WTC11 (cell line): ENCODE data around the gene ETV5. TPM values are rescaled to one million over a fixed set of nuclear protein-coding genes. Genes with fewer than 3 reads are reported as not detected.
A peak's percentile ranks its signal among the peaks of the same experiment; 100 is the strongest.

Experiments used
- ATAC-seq: fragments of 200-7000 bp; cut with Tn5 transposase; 2 replicates; pipeline ENCODE4 v1.10.0; 2021; ENCODE audit warnings: mild to moderate bottlenecking, moderate library complexity
- CTCF ChIA-PET: fragments of 300-600 bp; sonication (Branson Sonifier 250); formaldehyde crosslinking; loops from one replicate; lab custom pipeline; 2021; ENCODE audit warnings: antibody characterized with exemption; lab: Charles Lee
- POLR2A ChIA-PET: fragments of 350-600 bp; sonication (Branson Sonifier 250); formaldehyde crosslinking; loops from one replicate; lab custom pipeline; 2021; ENCODE audit warnings: antibody characterized with exemption; lab: Charles Lee
- DNase-seq: peaks from one replicate; pipeline ENCODE4 v3.0.0; 2021; ENCODE audit warnings: low spot score
- H3K27ac Mint-ChIP-seq: 2 replicates; pipeline ENCODE4 v1.8.0; 2021; ENCODE audit warnings: mixed read lengths
- H3K27me3 Mint-ChIP-seq: 2 replicates; pipeline ENCODE4 v1.8.0; 2021; ENCODE audit warnings: low read depth, mild to moderate bottlenecking, moderate library complexity, mixed read lengths
- H3K36me3 Mint-ChIP-seq: 2 replicates; pipeline ENCODE4 v1.8.0; 2021; ENCODE audit warnings: mixed read lengths
- H3K4me1 Mint-ChIP-seq: 2 replicates; pipeline ENCODE4 v1.8.0; 2022; ENCODE audit warnings: mixed read lengths
- H3K4me3 Mint-ChIP-seq: 2 replicates; pipeline ENCODE4 v1.8.0; 2021; ENCODE audit warnings: mild to moderate bottlenecking, moderate library complexity, mixed read lengths
- H3K9me3 Mint-ChIP-seq: 2 replicates; pipeline ENCODE4 v1.8.0; 2021; ENCODE audit warnings: mixed read lengths
- CREB1 ChIP-seq: sonication (generic); formaldehyde crosslinking; IDR thresholded peaks from 2 replicates; pipeline ENCODE4 v1.8.0; 2023; ENCODE audit warnings: mild to moderate bottlenecking, missing genetic modification reagents
- CREM ChIP-seq: sonication (generic); formaldehyde crosslinking; IDR thresholded peaks from 2 replicates; pipeline ENCODE4 v1.8.1; 2022; ENCODE audit warnings: mild to moderate bottlenecking, missing genetic modification reagents, moderate library complexity
- ESRRA ChIP-seq: sonication (generic); formaldehyde crosslinking; IDR thresholded peaks from 2 replicates; pipeline ENCODE4 v1.8.1; 2022; ENCODE audit warnings: mild to moderate bottlenecking, missing genetic modification reagents, borderline replicate concordance
- FOXJ3 ChIP-seq: sonication (generic); formaldehyde crosslinking; IDR thresholded peaks from 2 replicates; pipeline ENCODE4 v1.9.0; 2021; ENCODE audit warnings: missing genetic modification reagents, mild to moderate bottlenecking, borderline replicate concordance
- FOXP1 ChIP-seq: sonication (generic); formaldehyde crosslinking; IDR thresholded peaks from 2 replicates; pipeline ENCODE4 v1.8.0; 2022; ENCODE audit warnings: missing genetic modification reagents, mild to moderate bottlenecking, moderate library complexity, borderline replicate concordance
- MYBL2 ChIP-seq: sonication (generic); formaldehyde crosslinking; IDR thresholded peaks from 2 replicates; pipeline ENCODE4 v1.8.1; 2023; ENCODE audit warnings: mild to moderate bottlenecking, moderate library complexity, missing genetic modification reagents
- NR1H2 ChIP-seq: sonication (generic); formaldehyde crosslinking; IDR thresholded peaks from 2 replicates; pipeline ENCODE4 v1.9.0; 2021; ENCODE audit warnings: mild to moderate bottlenecking, moderate library complexity, missing genetic modification reagents
- SMAD4 ChIP-seq: sonication (generic); formaldehyde crosslinking; IDR thresholded peaks from 2 replicates; pipeline ENCODE4 v1.8.0; 2022; ENCODE audit warnings: mild to moderate bottlenecking, missing genetic modification reagents
- SOX15 ChIP-seq: fragments of 250-450 bp; sonication (Bioruptor Pico); IDR thresholded peaks from 2 replicates; pipeline ENCODE4 v1.9.0; 2021; ENCODE audit warnings: mild to moderate bottlenecking
- TEAD1 ChIP-seq: sonication (generic); formaldehyde crosslinking; IDR thresholded peaks from 2 replicates; pipeline ENCODE4 v1.8.0; 2022; ENCODE audit warnings: mild to moderate bottlenecking, missing genetic modification reagents
- TP53 ChIP-seq: sonication (generic); formaldehyde crosslinking; IDR thresholded peaks from 2 replicates; pipeline ENCODE4 v1.8.1; 2023; ENCODE audit warnings: mild to moderate bottlenecking, missing genetic modification reagents
- ZBTB21 ChIP-seq: sonication (generic); formaldehyde crosslinking; IDR thresholded peaks from 2 replicates; pipeline ENCODE4 v1.8.1; 2023; ENCODE audit warnings: mild to moderate bottlenecking, missing genetic modification reagents, borderline replicate concordance
- ZNF232 ChIP-seq: sonication (generic); formaldehyde crosslinking; IDR thresholded peaks from 2 replicates; pipeline ENCODE4 v1.8.0; 2022; ENCODE audit warnings: mild to moderate bottlenecking, missing genetic modification reagents
- ZNF263 ChIP-seq: sonication (generic); formaldehyde crosslinking; IDR thresholded peaks from 2 replicates; pipeline ENCODE4 v1.8.1; 2022; ENCODE audit warnings: low read depth, mild to moderate bottlenecking, moderate library complexity, missing genetic modification reagents
- total RNA-seq: library from RNA; stranded (reverse); gene quantifications from 3 replicates; pipeline ENCODE4 v1.2.3, GENCODE V29; 2021
- TF ChIP-seq, protein P1 (sequence below): sonication (generic); formaldehyde crosslinking; IDR thresholded peaks from 2 replicates; pipeline ENCODE4 v1.8.1; 2023; ENCODE audit warnings: mild to moderate bottlenecking, moderate library complexity, missing genetic modification reagents
- TF ChIP-seq, protein P2 (sequence below): fragments of 250-450 bp; sonication (Bioruptor Pico); conservative IDR thresholded peaks from 2 replicates; pipeline ENCODE4 v1.9.0; 2021; ENCODE audit warnings: mild to moderate bottlenecking
- TF ChIP-seq, protein P3 (sequence below): fragments of 250-450 bp; sonication (Bioruptor Pico); IDR thresholded peaks from 2 replicates; pipeline ENCODE4 v1.9.0; 2021; ENCODE audit warnings: mild to moderate bottlenecking
- TF ChIP-seq, protein P4 (sequence below): sonication (generic); formaldehyde crosslinking; IDR thresholded peaks from 2 replicates; pipeline ENCODE4 v1.8.1; 2023; ENCODE audit warnings: mild to moderate bottlenecking, missing genetic modification reagents
- TF ChIP-seq, protein P5 (sequence below): fragments of 250-450 bp; sonication (Bioruptor Pico); IDR thresholded peaks from 2 replicates; pipeline ENCODE4 v1.9.0; 2021; ENCODE audit warnings: mild to moderate bottlenecking, borderline replicate concordance
- TF ChIP-seq, protein P6 (sequence below): fragments of 250-450 bp; sonication (Bioruptor Pico); IDR thresholded peaks from 2 replicates; pipeline ENCODE4 v1.9.0; 2021; ENCODE audit warnings: moderate library complexity, mild to moderate bottlenecking, inconsistent platforms, borderline replicate concordance
- TF ChIP-seq, protein P7 (sequence below): sonication (generic); formaldehyde crosslinking; IDR thresholded peaks from 2 replicates; pipeline ENCODE4 v1.8.1; 2022; ENCODE audit warnings: missing genetic modification reagents, borderline replicate concordance

The ETV5 gene
- total RNA-seq, 1 experiment from 2014 or later: 71.3 TPM

DNA sequence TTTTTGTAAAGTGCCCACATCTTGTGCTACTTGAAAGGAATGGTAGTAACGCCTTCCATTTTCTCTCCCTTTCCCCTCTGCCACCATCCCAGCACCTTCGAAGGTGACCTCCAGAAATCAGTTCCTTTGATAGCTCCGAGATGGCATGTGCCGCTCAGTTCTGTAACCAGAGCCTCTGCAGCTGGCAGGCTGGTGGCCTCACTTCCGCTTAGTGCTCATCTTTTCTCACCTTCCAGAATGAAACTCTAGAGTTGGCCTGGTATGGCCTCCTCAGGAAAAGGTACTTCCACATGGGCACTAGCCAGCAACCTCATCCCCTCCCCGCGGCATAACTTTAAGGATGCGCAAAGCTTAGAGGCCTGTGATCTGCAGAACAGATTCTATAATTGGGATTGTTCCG is 38.8 kb downstream of the ETV5 start:
- ChIA-PET CTCF (interaction anchor here (0.8 to 2.0 kb wide), 2 partner anchors 127 to 190 kb away, joined by 3 to 10 read pairs; no protein-coding TSS in a partner anchor), POLR2A (no interaction called here)
- DNase-seq (no peak), ATAC-seq (no peak)
- Mint-ChIP-seq H3K36me3 (peaks cover 41% of the 10 kb centered on the region), H3K4me1 (no peaks in the 10 kb centered on the region), H3K4me3 (no peak overlapping the region), H3K27ac (peak overlapping the region; percentile 79; the same call in 1 of the 2 replicates), H3K27me3 (no peaks in the 10 kb centered on the region), H3K9me3 (peaks cover 3% of the 10 kb centered on the region)
- TF ChIP-seq SMAD4 (CRISPR knock-in tag) (no peak), TEAD1 (CRISPR knock-in tag) (no peak), SOX15 (no peak), NR1H2 (CRISPR knock-in tag) (no peak), ZBTB21 (no peak), CREM (CRISPR knock-in tag) (no peak), FOXJ3 (CRISPR knock-in tag) (no peak), ZNF263 (CRISPR knock-in tag) (no peak), TP53 (CRISPR knock-in tag) (no peak), ZNF232 (CRISPR knock-in tag) (no peak)
- TF ChIP-seq, protein P1, sequence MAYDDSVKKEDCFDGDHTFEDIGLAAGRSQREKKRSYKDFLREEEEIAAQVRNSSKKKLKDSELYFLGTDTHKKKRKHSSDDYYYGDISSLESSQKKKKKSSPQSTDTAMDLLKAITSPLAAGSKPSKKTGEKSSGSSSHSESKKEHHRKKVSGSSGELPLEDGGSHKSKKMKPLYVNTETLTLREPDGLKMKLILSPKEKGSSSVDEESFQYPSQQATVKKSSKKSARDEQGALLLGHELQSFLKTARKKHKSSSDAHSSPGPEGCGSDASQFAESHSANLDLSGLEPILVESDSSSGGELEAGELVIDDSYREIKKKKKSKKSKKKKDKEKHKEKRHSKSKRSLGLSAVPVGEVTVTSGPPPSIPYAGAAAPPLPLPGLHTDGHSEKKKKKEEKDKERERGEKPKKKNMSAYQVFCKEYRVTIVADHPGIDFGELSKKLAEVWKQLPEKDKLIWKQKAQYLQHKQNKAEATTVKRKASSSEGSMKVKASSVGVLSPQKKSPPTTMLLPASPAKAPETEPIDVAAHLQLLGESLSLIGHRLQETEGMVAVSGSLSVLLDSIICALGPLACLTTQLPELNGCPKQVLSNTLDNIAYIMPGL (CRISPR knock-in tag): no peak
- TF ChIP-seq, protein P2, sequence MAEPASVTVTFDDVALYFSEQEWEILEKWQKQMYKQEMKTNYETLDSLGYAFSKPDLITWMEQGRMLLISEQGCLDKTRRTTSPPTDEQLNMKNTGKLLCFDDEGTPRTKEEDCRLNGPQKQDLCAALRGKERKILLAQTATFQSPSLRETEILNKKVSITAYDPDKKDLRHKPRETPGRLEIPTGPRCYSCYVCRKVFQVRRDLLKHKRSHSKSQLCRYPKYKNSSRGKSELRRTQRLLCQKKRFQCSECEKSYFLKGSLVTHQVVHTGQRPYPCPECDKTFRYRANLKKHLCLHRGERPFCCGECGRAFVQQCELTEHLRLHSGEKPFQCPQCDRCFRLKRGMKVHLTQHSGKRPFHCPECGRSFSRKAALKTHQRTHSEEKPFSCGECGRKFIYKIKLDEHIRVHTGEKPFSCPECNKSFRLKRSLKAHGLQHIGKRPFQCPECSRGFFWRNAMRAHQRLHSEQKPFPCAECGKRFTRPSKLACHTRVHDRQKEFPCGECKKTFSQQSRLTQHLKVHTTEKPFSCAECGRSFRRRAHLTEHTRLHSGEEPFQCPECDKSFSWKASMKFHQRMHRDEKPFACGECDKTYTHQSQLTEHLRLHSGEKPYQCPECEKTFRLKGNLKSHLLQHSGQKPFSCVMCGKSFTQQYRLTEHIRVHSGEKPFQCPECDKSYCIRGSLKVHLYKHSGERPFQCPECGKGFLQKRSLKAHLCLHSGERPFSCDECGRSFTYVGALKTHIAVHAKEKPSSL (CRISPR knock-in tag): no peak
- TF ChIP-seq, protein P3, sequence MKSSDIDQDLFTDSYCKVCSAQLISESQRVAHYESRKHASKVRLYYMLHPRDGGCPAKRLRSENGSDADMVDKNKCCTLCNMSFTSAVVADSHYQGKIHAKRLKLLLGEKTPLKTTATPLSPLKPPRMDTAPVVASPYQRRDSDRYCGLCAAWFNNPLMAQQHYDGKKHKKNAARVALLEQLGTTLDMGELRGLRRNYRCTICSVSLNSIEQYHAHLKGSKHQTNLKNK (CRISPR knock-in tag): no peak
- TF ChIP-seq, protein P4, sequence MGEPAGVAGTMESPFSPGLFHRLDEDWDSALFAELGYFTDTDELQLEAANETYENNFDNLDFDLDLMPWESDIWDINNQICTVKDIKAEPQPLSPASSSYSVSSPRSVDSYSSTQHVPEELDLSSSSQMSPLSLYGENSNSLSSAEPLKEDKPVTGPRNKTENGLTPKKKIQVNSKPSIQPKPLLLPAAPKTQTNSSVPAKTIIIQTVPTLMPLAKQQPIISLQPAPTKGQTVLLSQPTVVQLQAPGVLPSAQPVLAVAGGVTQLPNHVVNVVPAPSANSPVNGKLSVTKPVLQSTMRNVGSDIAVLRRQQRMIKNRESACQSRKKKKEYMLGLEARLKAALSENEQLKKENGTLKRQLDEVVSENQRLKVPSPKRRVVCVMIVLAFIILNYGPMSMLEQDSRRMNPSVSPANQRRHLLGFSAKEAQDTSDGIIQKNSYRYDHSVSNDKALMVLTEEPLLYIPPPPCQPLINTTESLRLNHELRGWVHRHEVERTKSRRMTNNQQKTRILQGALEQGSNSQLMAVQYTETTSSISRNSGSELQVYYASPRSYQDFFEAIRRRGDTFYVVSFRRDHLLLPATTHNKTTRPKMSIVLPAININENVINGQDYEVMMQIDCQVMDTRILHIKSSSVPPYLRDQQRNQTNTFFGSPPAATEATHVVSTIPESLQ: no peak
- TF ChIP-seq, all 79 proteins: peak for 0

DNA sequence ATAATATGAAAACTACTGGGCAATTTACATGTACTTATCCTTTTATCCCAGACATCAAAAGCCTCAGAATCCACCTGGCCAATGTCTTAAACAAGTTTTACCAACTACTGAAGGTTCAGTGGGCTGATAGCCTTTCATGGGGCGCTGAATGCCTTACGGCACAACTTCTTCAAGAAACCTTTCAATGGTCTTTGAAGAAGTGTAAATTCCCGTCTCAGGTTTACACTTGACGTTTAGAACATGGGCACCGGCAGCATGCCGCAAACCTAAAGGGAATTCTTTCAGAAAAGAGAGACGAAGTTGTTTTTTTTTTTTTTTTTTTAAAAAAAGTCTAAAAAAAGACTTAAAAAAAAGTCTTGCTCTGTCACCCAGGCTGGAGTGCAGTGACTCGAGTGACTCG is 39.7 kb downstream of the ETV5 start:
- Mint-ChIP-seq H3K4me1 (no peaks in the 10 kb centered on the region), H3K27ac (no peak overlapping the region), H3K36me3 (peaks cover 47% of the 10 kb centered on the region), H3K9me3 (no peaks in the 10 kb centered on the region), H3K27me3 (no peaks in the 10 kb centered on the region), H3K4me3 (no peak overlapping the region)
- ATAC-seq: no peak
- ChIA-PET CTCF (interaction anchor here (0.5 to 0.7 kb wide), 2 partner anchors 342 to 1620 kb away, joined by 4 read pairs; no protein-coding TSS in a partner anchor), POLR2A (no interaction called here)
- DNase-seq: no peak
- TF ChIP-seq, protein P5, sequence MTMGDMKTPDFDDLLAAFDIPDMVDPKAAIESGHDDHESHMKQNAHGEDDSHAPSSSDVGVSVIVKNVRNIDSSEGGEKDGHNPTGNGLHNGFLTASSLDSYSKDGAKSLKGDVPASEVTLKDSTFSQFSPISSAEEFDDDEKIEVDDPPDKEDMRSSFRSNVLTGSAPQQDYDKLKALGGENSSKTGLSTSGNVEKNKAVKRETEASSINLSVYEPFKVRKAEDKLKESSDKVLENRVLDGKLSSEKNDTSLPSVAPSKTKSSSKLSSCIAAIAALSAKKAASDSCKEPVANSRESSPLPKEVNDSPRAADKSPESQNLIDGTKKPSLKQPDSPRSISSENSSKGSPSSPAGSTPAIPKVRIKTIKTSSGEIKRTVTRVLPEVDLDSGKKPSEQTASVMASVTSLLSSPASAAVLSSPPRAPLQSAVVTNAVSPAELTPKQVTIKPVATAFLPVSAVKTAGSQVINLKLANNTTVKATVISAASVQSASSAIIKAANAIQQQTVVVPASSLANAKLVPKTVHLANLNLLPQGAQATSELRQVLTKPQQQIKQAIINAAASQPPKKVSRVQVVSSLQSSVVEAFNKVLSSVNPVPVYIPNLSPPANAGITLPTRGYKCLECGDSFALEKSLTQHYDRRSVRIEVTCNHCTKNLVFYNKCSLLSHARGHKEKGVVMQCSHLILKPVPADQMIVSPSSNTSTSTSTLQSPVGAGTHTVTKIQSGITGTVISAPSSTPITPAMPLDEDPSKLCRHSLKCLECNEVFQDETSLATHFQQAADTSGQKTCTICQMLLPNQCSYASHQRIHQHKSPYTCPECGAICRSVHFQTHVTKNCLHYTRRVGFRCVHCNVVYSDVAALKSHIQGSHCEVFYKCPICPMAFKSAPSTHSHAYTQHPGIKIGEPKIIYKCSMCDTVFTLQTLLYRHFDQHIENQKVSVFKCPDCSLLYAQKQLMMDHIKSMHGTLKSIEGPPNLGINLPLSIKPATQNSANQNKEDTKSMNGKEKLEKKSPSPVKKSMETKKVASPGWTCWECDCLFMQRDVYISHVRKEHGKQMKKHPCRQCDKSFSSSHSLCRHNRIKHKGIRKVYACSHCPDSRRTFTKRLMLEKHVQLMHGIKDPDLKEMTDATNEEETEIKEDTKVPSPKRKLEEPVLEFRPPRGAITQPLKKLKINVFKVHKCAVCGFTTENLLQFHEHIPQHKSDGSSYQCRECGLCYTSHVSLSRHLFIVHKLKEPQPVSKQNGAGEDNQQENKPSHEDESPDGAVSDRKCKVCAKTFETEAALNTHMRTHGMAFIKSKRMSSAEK: no peak
- no peak for TF ChIP-seq ESRRA (CRISPR knock-in tag)
- TF ChIP-seq FOXP1 (CRISPR knock-in tag): no peak
- TF ChIP-seq, protein P6, sequence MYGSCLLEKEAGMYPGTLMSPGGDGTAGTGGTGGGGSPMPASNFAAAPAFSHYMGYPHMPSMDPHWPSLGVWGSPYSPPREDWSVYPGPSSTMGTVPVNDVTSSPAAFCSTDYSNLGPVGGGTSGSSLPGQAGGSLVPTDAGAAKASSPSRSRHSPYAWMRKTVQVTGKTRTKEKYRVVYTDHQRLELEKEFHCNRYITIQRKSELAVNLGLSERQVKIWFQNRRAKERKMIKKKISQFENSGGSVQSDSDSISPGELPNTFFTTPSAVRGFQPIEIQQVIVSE: no peak
- no peak for TF ChIP-seq MYBL2 (CRISPR knock-in tag)
- TF ChIP-seq, protein P1 (CRISPR knock-in tag): no peak
- TF ChIP-seq, protein P7, sequence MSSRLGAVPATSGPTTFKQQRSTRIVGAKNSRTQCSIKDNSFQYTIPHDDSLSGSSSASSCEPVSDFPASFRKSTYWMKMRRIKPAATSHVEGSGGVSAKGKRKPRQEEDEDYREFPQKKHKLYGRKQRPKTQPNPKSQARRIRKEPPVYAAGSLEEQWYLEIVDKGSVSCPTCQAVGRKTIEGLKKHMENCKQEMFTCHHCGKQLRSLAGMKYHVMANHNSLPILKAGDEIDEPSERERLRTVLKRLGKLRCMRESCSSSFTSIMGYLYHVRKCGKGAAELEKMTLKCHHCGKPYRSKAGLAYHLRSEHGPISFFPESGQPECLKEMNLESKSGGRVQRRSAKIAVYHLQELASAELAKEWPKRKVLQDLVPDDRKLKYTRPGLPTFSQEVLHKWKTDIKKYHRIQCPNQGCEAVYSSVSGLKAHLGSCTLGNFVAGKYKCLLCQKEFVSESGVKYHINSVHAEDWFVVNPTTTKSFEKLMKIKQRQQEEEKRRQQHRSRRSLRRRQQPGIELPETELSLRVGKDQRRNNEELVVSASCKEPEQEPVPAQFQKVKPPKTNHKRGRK (CRISPR knock-in tag): no peak
- TF ChIP-seq CREB1 (CRISPR knock-in tag): no peak
